Measurements from ENCODE around the gene RNF40. TPM values are rescaled to one million over a fixed set of nuclear protein-coding genes. Genes with fewer than 3 reads are reported as not detected.

The RNF40 gene
- total RNA-seq, 2 donors from 2014 or later, result 94.6 to 117 TPM

DNA sequence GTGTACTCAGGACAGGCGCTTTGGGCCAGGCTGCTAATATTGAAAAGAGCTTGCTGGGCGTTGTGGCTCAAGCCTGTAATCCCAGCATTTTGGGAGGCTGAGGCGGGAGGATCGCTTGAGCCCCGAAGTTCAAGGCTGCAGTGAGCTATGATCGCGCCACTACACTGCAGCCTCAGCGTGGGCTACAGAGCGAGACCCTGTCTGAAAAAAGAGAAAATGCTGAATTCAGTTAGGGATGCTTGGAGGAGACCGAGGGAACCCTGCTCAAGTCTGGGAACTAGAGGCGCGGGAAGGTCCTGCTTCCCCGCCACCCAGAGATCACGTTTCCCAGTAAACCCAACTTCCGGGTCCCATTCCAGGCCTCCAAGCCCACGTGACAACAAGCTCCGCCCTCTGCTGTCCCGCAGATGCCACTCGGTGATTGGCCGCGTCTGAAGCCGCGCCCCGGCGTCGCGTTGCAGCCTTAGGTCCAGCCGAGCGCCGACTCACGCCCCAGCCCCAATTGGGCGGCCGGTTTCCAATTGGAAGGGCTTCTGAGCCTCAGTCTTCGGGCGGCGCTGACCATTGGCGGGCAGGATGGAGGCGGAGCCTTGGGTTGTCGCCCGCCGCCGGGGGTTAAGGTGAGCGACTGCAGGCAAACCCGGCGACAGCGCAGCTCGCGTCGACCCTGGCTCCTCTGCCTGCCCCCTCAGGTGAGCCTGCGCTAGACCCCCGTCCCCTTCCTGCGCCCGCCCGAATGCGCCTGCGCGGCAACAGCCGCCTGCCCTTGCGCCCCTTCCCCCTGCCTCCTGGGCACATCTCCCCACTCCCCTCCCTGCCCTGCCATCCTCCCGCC lies 14.1 kb upstream of the RNF40 start, which contains the start of gene PHKG2:
Gene PHKG2, plus strand, starts transcription at position 627 of the 835 bp plus-strand sequence. CDS start 396 bp downstream, outside the sequence.
- Histone ChIP-seq H3K36me3 (peaks cover 7% of the 10 kb centered on the region), H3K4me1 (peaks cover 9% of the 10 kb centered on the region), H3K9me3 (no peaks in the 10 kb centered on the region), H3K27me3 (no peaks in the 10 kb centered on the region), H3K4me3 (peak within 1 kb of the TSS; percentile 74), H3K9ac (ENCODE audit: low read depth in 2 of 2, low read length in 2 of 2) (peak within 1 kb of the TSS; percentile 59 to 91), H3K27ac (peak within 1 kb of the TSS; percentile 92)
- DNase-seq, result peak; percentile 99
- TF ChIP-seq, protein P1, sequence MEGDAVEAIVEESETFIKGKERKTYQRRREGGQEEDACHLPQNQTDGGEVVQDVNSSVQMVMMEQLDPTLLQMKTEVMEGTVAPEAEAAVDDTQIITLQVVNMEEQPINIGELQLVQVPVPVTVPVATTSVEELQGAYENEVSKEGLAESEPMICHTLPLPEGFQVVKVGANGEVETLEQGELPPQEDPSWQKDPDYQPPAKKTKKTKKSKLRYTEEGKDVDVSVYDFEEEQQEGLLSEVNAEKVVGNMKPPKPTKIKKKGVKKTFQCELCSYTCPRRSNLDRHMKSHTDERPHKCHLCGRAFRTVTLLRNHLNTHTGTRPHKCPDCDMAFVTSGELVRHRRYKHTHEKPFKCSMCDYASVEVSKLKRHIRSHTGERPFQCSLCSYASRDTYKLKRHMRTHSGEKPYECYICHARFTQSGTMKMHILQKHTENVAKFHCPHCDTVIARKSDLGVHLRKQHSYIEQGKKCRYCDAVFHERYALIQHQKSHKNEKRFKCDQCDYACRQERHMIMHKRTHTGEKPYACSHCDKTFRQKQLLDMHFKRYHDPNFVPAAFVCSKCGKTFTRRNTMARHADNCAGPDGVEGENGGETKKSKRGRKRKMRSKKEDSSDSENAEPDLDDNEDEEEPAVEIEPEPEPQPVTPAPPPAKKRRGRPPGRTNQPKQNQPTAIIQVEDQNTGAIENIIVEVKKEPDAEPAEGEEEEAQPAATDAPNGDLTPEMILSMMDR (IDR thresholded peaks at IDR 0.05), result no peak
- intact Hi-C loops (cut with DNase I), result no loop called here

DNA sequence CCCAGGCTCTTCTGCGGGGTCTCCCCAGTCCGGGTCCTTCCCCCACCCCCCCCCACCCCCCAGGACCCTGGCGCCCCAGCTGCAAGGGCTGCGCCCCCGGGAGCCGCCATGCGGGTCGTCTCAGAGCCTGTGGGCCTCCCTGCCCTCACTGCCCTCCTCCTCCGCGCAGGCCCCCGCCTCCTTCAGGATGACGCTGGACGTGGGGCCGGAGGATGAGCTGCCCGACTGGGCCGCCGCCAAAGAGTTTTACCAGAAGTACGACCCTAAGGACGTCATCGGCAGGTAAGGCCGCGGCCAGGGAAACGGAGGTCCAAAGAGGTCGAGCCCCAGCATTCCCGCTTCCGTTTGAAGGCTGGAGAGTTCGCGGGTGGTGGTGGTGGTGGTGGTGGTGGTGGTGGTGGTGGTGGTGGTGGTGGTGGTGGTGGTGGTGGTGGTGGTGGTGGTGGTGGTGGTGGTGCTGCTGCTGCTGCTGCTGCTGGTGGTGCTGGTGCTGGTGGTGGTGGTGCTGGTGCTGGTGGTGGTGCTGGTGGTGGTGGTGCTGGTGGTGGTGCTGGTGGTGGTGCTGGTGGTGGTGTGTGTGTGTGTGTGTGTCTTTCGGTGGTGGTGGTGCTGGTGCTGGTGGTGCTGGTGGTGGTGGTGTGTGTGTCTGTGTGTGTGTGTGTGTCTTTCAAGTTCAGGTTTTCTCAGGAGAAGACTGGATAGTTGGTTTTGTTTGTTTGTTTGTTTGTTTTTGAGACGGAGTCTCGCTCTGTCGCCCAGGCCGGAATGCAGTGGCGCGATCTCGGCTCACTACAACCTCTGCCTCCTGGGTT lies 13.3 kb upstream of the RNF40 start:
- TF ChIP-seq, protein P1 (IDR thresholded peaks at IDR 0.05), result no peak
- Histone ChIP-seq H3K4me3 (peak overlapping the region; percentile 74), H3K9ac (ENCODE audit: low read depth in 2 of 2, low read length in 2 of 2) (peak overlapping the region; percentile 59 to 63), H3K36me3 (peaks cover 7% of the 10 kb centered on the region), H3K4me1 (peaks cover 9% of the 10 kb centered on the region), H3K27me3 (no peaks in the 10 kb centered on the region), H3K9me3 (no peaks in the 10 kb centered on the region), H3K27ac (no peak overlapping the region)
- DNase-seq, result peak; percentile 46
- intact Hi-C loops (cut with DNase I), result no loop called here

DNA sequence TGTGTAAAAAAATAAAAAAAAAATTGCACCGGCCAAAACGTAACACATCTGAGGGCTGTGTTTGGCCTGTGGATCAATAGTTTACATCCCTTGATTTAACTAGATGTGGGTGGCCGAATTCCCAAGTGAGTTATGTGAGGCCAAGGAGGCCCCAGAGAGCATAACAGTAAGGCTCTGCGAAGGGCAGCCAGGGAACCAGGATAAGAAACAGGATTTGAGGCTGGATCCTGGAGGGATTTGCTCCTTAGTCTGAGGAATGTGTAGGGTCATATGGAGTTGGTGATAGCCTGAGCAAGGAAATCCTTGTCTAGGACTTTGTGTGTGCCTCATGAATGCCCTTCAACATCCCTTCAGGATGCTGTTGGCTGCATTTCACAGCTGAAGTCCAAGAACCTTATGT lies 11.9 kb upstream of the RNF40 start:
- Histone ChIP-seq H3K36me3 (peaks cover 7% of the 10 kb centered on the region), H3K27me3 (no peaks in the 10 kb centered on the region), H3K4me1 (peaks cover 9% of the 10 kb centered on the region), H3K9ac (ENCODE audit: low read depth in 2 of 2, low read length in 2 of 2) (no peak overlapping the region), H3K9me3 (no peaks in the 10 kb centered on the region), H3K27ac (no peak overlapping the region), H3K4me3 (no peak overlapping the region)
- intact Hi-C loops (cut with DNase I), result no loop called here
- TF ChIP-seq, protein P1 (IDR thresholded peaks at IDR 0.05), result no peak
- no peak for DNase-seq

DNA sequence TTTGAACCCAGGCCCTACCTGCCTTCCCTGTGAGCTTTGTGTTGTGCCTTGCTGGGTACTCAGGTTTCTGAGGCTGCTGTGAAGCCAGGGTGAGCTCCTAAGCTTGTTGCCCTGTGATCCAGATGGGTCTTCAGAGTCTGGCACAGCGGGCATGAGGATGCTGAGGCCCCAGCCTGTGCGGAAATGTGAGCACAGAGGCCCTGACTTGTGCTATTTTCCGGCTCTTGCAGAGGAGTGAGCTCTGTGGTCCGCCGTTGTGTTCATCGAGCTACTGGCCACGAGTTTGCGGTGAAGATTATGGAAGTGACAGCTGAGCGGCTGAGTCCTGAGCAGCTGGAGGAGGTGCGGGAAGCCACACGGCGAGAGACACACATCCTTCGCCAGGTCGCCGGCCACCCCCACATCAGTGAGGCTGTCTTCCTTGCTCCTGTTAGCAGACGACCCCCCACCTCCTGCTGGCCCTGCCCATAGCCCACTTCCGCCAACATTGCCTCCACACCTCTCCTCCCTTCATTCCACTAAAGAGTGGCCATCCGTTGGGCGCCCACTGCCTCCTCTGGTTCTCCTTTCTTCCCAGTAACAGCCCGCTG lies 11.2 kb upstream of the RNF40 start:
- peaks cover 9% of the 10 kb centered on the region for H3K4me1 ChIP-seq
- H3K9ac ChIP-seq (ENCODE audit: low read depth in 2 of 2, low read length in 2 of 2), result no peak overlapping the region
- TF ChIP-seq, protein P1 (IDR thresholded peaks at IDR 0.05), result no peak
- no peaks in the 10 kb centered on the region for H3K9me3 ChIP-seq
- DNase-seq, result no peak
- intact Hi-C loops (cut with DNase I), result no loop called here
- H3K27ac ChIP-seq, result no peak overlapping the region
- peaks cover 7% of the 10 kb centered on the region for H3K36me3 ChIP-seq
- H3K4me3 ChIP-seq, result no peak overlapping the region
- H3K27me3 ChIP-seq, result no peaks in the 10 kb centered on the region

DNA sequence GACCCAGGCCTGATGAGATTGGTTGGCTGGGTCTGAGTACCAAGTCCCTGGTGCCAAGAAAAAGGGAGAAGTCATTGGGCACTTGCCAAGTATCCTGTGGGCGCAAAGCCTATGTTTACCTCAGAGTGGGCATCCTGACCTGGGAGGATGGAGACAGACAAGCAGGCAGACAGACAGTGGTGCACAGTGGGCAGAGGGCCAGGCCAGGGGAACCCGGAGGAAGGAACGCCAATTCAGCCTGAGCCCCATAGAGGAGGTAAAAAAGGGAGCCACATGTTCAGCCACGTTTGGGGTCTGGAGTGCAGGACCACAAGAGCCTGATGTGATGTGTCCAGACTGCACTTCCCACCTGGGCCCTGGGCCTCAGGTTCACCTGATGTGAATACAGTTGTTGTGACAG lies 8.5 kb upstream of the RNF40 start:
- Histone ChIP-seq H3K36me3 (peaks cover 7% of the 10 kb centered on the region), H3K27me3 (no peaks in the 10 kb centered on the region), H3K4me3 (no peak overlapping the region), H3K27ac (no peak overlapping the region), H3K9me3 (no peaks in the 10 kb centered on the region), H3K4me1 (no peaks in the 10 kb centered on the region), H3K9ac (ENCODE audit: low read depth in 2 of 2, low read length in 2 of 2) (no peak overlapping the region)
- TF ChIP-seq, protein P1 (IDR thresholded peaks at IDR 0.05), result no peak
- DNase-seq, result no peak
- intact Hi-C loops (cut with DNase I), result no loop called here

Data from colonic mucosa (tissue), 4 donors.